Peyer's patch (tissue), 4 donors: ENCODE measurements around the gene CADM1.

Source experiments
- CTCF ChIP-seq, 6 experiments: fragments of 450-650 bp in 4 of 6; fragments of 200-600 bp in 2 of 6; sonication (generic) in 1 of 6; IDR thresholded peaks; one replicate each; pipeline ENCODE4 v1.5.1; 2017 to 2019; ENCODE audit warnings: antibody characterized with exemption in 6 of 6, mild to moderate bottlenecking in 3 of 6, moderate library complexity in 1 of 6
- POLR2A ChIP-seq, 2 donors: fragments of 450-650 bp; IDR thresholded peaks; one replicate each; pipeline ENCODE4 v1.5.1; 2017; ENCODE audit warnings: antibody characterized with exemption in 2 of 2, mild to moderate bottlenecking in 2 of 2, moderate library complexity in 2 of 2

DNA sequence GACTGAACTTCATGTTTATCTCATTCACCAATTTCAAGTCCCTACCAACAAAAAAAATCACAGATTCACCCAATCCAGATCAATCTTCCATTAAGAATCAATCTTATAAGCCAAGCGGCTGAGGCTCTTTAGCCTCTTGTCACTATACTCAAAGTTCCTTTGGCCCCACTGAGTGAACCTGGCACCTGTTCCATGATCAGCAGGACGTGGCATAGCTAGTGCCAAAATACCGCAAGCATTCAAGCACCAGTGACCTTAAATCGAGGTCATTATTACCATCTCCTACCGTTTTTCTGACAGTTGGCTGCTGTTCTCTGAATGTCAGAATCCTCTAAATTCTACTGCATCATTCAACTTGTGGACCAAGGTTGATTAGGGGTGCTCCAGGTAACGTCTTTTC, 141.2 kb downstream of the CADM1 start:
- TF ChIP-seq CTCF (IDR thresholded peaks at IDR 0.05) (no peak), POLR2A (IDR thresholded peaks at IDR 0.05) (no peak)
